ENCODE data around the gene CTAGE9. TPM values are rescaled to one million over a fixed set of nuclear protein-coding genes. Genes with fewer than 3 reads are reported as not detected.

Gene CTAGE9
- total RNA-seq, 2 experiments from 2014 or later = not detected

- no peaks in the 10 kb centered on the region for H3K4me1 ChIP-seq (ENCODE audit: insufficient read depth, low read length)
- Mint-ChIP-seq H3K27ac (no peak overlapping the region), H3K9me3 (peaks cover 2% of the 10 kb centered on the region), H3K27me3 (peaks cover 3% of the 10 kb centered on the region), H3K4me1 (ENCODE audit: low read depth) (no peaks in the 10 kb centered on the region), H3K4me3 (no peak overlapping the region), H3K36me3 (ENCODE audit: low read depth) (peaks cover 3% of the 10 kb centered on the region)
- ChIA-PET POLR2A (no interaction called here), CTCF (no interaction called here)
- H3K4me3 ChIP-seq (ENCODE audit: low read length) = no peak overlapping the region
- no peaks in the 10 kb centered on the region for H3K9me3 ChIP-seq (ENCODE audit: control insufficient read depth in 1 of 2, insufficient read depth in 1 of 2, low read length in 2 of 2)
- no peak for DNase-seq
- no peak for ATAC-seq (ENCODE audit: poor library complexity)
- no peak for TF ChIP-seq CTCF (IDR thresholded peaks at IDR 0.05)
- no peak overlapping the region for H3K27ac ChIP-seq (ENCODE audit: low read depth in 1 of 2, low read length in 2 of 2)
- intact Hi-C loops (cut with DNase I, micrococcal nuclease) = no loop called here
- H3K36me3 ChIP-seq (ENCODE audit: insufficient read depth, low read length) = no peaks in the 10 kb centered on the region
- no peaks in the 10 kb centered on the region for H3K27me3 ChIP-seq (ENCODE audit: control insufficient read depth in 1 of 2, insufficient read depth in 2 of 2, low read length in 2 of 2)
Observed at GRCh38 chr6:131727467-131727866, 16.6 kb upstream of the CTAGE9 start.

GRCh38 chr6:131724114-131724513 lies 13.3 kb upstream of the CTAGE9 start:
- ChIA-PET POLR2A (no interaction called here), CTCF (no interaction called here)
- Mint-ChIP-seq H3K4me3 (no peak overlapping the region), H3K27me3 (no peaks in the 10 kb centered on the region), H3K9me3 (peaks cover 2% of the 10 kb centered on the region), H3K27ac (no peak overlapping the region), H3K4me1 (ENCODE audit: low read depth) (no peaks in the 10 kb centered on the region), H3K36me3 (ENCODE audit: low read depth) (peaks cover 3% of the 10 kb centered on the region)
- no peaks in the 10 kb centered on the region for H3K27me3 ChIP-seq (ENCODE audit: control insufficient read depth in 1 of 2, insufficient read depth in 2 of 2, low read length in 2 of 2)
- H3K27ac ChIP-seq (ENCODE audit: low read depth in 1 of 2, low read length in 2 of 2) = no peak overlapping the region
- H3K4me1 ChIP-seq (ENCODE audit: insufficient read depth, low read length) = no peaks in the 10 kb centered on the region
- H3K9me3 ChIP-seq (ENCODE audit: control insufficient read depth in 1 of 2, insufficient read depth in 1 of 2, low read length in 2 of 2) = no peaks in the 10 kb centered on the region
- intact Hi-C loops (cut with DNase I, micrococcal nuclease) = no loop called here
- no peak for ATAC-seq (ENCODE audit: poor library complexity)
- H3K36me3 ChIP-seq (ENCODE audit: insufficient read depth, low read length) = no peaks in the 10 kb centered on the region
- H3K4me3 ChIP-seq (ENCODE audit: low read length) = no peak overlapping the region
- TF ChIP-seq CTCF (IDR thresholded peaks at IDR 0.05) = no peak
- no peak for DNase-seq

- H3K4me3 Mint-ChIP-seq = no peak overlapping the region
- Histone ChIP-seq H3K4me1 (ENCODE audit: insufficient read depth, low read length) (no peaks in the 10 kb centered on the region), H3K9me3 (ENCODE audit: control insufficient read depth in 1 of 2, insufficient read depth in 1 of 2, low read length in 2 of 2) (no peaks in the 10 kb centered on the region), H3K4me3 (ENCODE audit: low read length) (no peak overlapping the region), H3K27ac (ENCODE audit: low read depth in 1 of 2, low read length in 2 of 2) (no peak overlapping the region), H3K27me3 (ENCODE audit: control insufficient read depth in 1 of 2, insufficient read depth in 2 of 2, low read length in 2 of 2) (no peaks in the 10 kb centered on the region), H3K36me3 (ENCODE audit: insufficient read depth, low read length) (no peaks in the 10 kb centered on the region)
- no peak overlapping the region for H3K27ac Mint-ChIP-seq
- no peak for DNase-seq
- intact Hi-C loops (cut with DNase I, micrococcal nuclease) = no loop called here
- no peaks in the 10 kb centered on the region for H3K4me1 Mint-ChIP-seq (ENCODE audit: low read depth)
- no peaks in the 10 kb centered on the region for H3K27me3 Mint-ChIP-seq
- ChIA-PET POLR2A (no interaction called here), CTCF (no interaction called here)
- H3K9me3 Mint-ChIP-seq = peaks cover 1% of the 10 kb centered on the region
- no peak for ATAC-seq (ENCODE audit: poor library complexity)
- H3K36me3 Mint-ChIP-seq (ENCODE audit: low read depth) = peaks cover 1% of the 10 kb centered on the region
- TF ChIP-seq CTCF (IDR thresholded peaks at IDR 0.05) = no peak
Observed at GRCh38 chr6:131721161-131721560, 10.3 kb upstream of the CTAGE9 start.

Data from CD4-positive, alpha-beta T cell (primary cell).